HepG2 (cell line): ENCODE results near the gene ZNF19. TPM values are rescaled to one million over a fixed set of nuclear protein-coding genes. Genes with fewer than 3 reads are reported as not detected.

Source experiments
- BCL6 ChIP-seq: IDR thresholded peaks from 2 replicates; pipeline ENCODE4 v1.6.1; 2016; ENCODE audit warnings: missing genetic modification reagents, missing compliant biosample characterization
- HHEX ChIP-seq: IDR thresholded peaks from 2 replicates; pipeline ENCODE4 v1.6.1; 2016; ENCODE audit warnings: control low read depth
- HNF4G ChIP-seq, 2 experiments: sonication (generic) in 1 of 2; formaldehyde crosslinking in 1 of 2; IDR thresholded peaks; 2 replicates each; pipeline versions ENCODE4 v1.4.0 to v1.6.1; 2011 to 2020; ENCODE audit warnings: borderline replicate concordance in 2 of 2, low read depth in 2 of 2, mild to moderate bottlenecking in 2 of 2, low read length in 1 of 2, missing genetic modification reagents in 1 of 2, moderate library complexity in 1 of 2
- HNRNPUL1 ChIP-seq: fragments of 200-400 bp; formaldehyde crosslinking; IDR thresholded peaks from 2 replicates; pipeline ENCODE4 v1.6.1; 2017; ENCODE audit warnings: low read depth, mild to moderate bottlenecking, low read length, moderate library complexity
- HOXD1 ChIP-seq: sonication (generic); formaldehyde crosslinking; IDR thresholded peaks from 2 replicates; pipeline ENCODE4 v1.5.0; 2020; ENCODE audit warnings: missing genetic modification reagents
- NR3C1 ChIP-seq: sonication (generic); formaldehyde crosslinking; IDR thresholded peaks from 2 replicates; pipeline ENCODE4 v1.4.0; 2020; ENCODE audit warnings: missing genetic modification reagents
- YEATS2 ChIP-seq: sonication (generic); formaldehyde crosslinking; IDR thresholded peaks from 2 replicates; pipeline ENCODE4 v1.4.0; 2020; ENCODE audit warnings: missing genetic modification reagents, borderline replicate concordance
- ZMYM3 ChIP-seq: sonication (generic); formaldehyde crosslinking; IDR thresholded peaks from 2 replicates; pipeline ENCODE4 v1.5.1; 2020; ENCODE audit warnings: mild to moderate bottlenecking, missing genetic modification reagents
- ZNF136 ChIP-seq: sonication (generic); formaldehyde crosslinking; IDR thresholded peaks from 2 replicates; pipeline ENCODE4 v1.8.1; 2022; ENCODE audit warnings: low read depth, mild to moderate bottlenecking, moderate library complexity, missing genetic modification reagents
- ZNF160 ChIP-seq: sonication (generic); formaldehyde crosslinking; IDR thresholded peaks from 2 replicates; pipeline ENCODE4 v1.8.0; 2022; ENCODE audit warnings: mild to moderate bottlenecking, inconsistent platforms, missing genetic modification reagents
- ZNF263 ChIP-seq: sonication (generic); formaldehyde crosslinking; IDR thresholded peaks from 2 replicates; pipeline ENCODE4 v1.4.0; 2020; ENCODE audit warnings: missing genetic modification reagents
- ZNF350 ChIP-seq: sonication (generic); formaldehyde crosslinking; IDR thresholded peaks from 2 replicates; pipeline ENCODE4 v1.4.0; 2020; ENCODE audit warnings: mild to moderate bottlenecking, low read depth, missing genetic modification reagents, borderline replicate concordance
- polyA plus RNA-seq, 8 experiments: library from polyadenylated mRNA; depleted of rRNA in 3 of 8; stranded (reverse) in 7 of 8; unstranded in 1 of 8; fragments of >200 nt; fragmentation: Illumina TruSeq in 4 of 8; extraction: Trizol in 4 of 8; gene quantifications; 2 replicates each; pipeline versions ENCODE4 v1.2.1 to v1.2.3, GENCODE V29; 2011 to 2016; ENCODE audit warnings: low read depth in 4 of 8, missing spikeins in 1 of 8, mixed read lengths in 1 of 8; ENCODE audit not compliant: insufficient read depth in 1 of 8
- total RNA-seq, 5 experiments: library from RNA; depleted of rRNA; stranded (reverse); fragments of >200 nt; fragmentation: Illumina TruSeq; extraction: Trizol; gene quantifications; 2 replicates each; pipeline ENCODE4 v1.2.3, GENCODE V29; 2016; ENCODE audit warnings: low read depth in 1 of 5
- TF ChIP-seq, protein P1 (sequence below): sonication (generic); formaldehyde crosslinking; IDR thresholded peaks from 2 replicates; pipeline ENCODE4 v1.4.0; 2020; ENCODE audit warnings: mild to moderate bottlenecking, missing genetic modification reagents
- TF ChIP-seq, protein P2 (sequence below): sonication (generic); formaldehyde crosslinking; IDR thresholded peaks from 2 replicates; pipeline ENCODE4 v1.8.0; 2022; ENCODE audit warnings: mild to moderate bottlenecking, missing genetic modification reagents; ENCODE audit not compliant: insufficient replicate concordance
- TF ChIP-seq, protein P3 (sequence below): sonication (generic); formaldehyde crosslinking; IDR thresholded peaks from 2 replicates; pipeline ENCODE4 v1.4.0; 2020; ENCODE audit warnings: missing genetic modification reagents
- TF ChIP-seq, protein P4 (sequence below): sonication (generic); formaldehyde crosslinking; IDR thresholded peaks from 2 replicates; pipeline ENCODE4 v1.4.0; 2020; ENCODE audit warnings: missing genetic modification reagents
- TF ChIP-seq, protein P5 (sequence below): sonication (generic); formaldehyde crosslinking; IDR thresholded peaks from 2 replicates; pipeline ENCODE4 v1.8.0; 2022; ENCODE audit warnings: mild to moderate bottlenecking, missing genetic modification reagents
- TF ChIP-seq, protein P6 (sequence below): sonication (generic); formaldehyde crosslinking; IDR thresholded peaks from 2 replicates; pipeline ENCODE4 v1.8.1; 2023; ENCODE audit warnings: mild to moderate bottlenecking, moderate library complexity, missing genetic modification reagents

The ZNF19 gene
- total and polyA plus RNA-seq, 2 of the 13 experiments (the other 11 are each of a cell fraction or from before 2014, with no cell fraction given), result 3.2 to 5.8 TPM

DNA sequence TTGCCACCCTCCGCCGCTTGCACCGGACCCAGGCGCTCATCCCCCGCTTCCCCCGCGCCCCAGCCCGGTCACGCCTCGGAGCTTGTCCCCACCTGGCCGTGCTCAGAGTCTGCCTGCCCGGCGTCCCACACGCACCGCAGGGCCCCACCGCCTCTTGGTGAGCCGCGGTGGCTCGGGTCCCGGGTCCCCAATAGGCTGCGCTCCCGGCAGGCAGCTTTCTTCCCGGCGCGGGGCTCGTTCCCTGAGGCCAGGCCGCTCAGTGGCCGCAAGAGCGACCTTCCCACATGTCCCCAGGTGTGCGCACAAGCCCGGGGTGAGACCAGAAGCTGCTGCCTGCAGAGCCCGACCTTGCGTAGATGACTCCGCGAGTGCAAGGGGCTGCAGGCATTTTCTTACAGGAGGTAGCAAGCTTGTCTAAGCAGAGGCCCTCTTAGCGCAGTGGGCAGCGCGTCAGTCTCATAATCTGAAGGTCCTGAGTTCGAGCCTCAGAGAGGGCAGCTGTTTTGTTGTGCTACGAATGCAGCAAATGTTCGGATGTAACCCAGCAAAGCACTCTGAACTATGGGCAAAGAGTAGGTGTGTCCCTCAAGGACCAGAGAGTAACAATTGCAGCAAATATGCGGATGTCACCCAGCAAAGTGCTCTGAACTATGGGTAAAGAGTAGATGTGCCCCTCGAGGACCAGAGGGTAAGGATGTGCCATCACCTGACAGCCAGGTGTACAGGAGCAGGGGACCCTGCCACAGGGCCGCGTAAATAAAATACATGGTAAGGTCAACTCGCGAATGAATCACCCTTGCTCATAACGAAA is 62.9 kb downstream of the ZNF19 start (continued):
- peak; percentile 77; the same call in 1 of the 2 replicates for TF ChIP-seq YEATS2
- TF ChIP-seq HNF4G (IDR thresholded peaks at IDR 0.05; ENCODE audit: borderline replicate concordance, low read depth, low read length), result peak; percentile 71
- peak; percentile 91 for TF ChIP-seq HNF4G (CRISPR knock-in tag; IDR thresholded peaks at IDR 0.05; ENCODE audit: borderline replicate concordance, low read depth)
- TF ChIP-seq, protein P1, sequence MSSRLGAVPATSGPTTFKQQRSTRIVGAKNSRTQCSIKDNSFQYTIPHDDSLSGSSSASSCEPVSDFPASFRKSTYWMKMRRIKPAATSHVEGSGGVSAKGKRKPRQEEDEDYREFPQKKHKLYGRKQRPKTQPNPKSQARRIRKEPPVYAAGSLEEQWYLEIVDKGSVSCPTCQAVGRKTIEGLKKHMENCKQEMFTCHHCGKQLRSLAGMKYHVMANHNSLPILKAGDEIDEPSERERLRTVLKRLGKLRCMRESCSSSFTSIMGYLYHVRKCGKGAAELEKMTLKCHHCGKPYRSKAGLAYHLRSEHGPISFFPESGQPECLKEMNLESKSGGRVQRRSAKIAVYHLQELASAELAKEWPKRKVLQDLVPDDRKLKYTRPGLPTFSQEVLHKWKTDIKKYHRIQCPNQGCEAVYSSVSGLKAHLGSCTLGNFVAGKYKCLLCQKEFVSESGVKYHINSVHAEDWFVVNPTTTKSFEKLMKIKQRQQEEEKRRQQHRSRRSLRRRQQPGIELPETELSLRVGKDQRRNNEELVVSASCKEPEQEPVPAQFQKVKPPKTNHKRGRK (CRISPR knock-in tag), result no peak
- TF ChIP-seq, protein P2, sequence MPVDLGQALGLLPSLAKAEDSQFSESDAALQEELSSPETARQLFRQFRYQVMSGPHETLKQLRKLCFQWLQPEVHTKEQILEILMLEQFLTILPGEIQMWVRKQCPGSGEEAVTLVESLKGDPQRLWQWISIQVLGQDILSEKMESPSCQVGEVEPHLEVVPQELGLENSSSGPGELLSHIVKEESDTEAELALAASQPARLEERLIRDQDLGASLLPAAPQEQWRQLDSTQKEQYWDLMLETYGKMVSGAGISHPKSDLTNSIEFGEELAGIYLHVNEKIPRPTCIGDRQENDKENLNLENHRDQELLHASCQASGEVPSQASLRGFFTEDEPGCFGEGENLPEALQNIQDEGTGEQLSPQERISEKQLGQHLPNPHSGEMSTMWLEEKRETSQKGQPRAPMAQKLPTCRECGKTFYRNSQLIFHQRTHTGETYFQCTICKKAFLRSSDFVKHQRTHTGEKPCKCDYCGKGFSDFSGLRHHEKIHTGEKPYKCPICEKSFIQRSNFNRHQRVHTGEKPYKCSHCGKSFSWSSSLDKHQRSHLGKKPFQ, result peak; percentile 98
- TF ChIP-seq, protein P3, sequence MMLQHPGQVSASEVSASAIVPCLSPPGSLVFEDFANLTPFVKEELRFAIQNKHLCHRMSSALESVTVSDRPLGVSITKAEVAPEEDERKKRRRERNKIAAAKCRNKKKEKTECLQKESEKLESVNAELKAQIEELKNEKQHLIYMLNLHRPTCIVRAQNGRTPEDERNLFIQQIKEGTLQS (CRISPR knock-in tag), result peak; percentile 45; the same call in 1 of the 2 replicates
- TF ChIP-seq, protein P4, sequence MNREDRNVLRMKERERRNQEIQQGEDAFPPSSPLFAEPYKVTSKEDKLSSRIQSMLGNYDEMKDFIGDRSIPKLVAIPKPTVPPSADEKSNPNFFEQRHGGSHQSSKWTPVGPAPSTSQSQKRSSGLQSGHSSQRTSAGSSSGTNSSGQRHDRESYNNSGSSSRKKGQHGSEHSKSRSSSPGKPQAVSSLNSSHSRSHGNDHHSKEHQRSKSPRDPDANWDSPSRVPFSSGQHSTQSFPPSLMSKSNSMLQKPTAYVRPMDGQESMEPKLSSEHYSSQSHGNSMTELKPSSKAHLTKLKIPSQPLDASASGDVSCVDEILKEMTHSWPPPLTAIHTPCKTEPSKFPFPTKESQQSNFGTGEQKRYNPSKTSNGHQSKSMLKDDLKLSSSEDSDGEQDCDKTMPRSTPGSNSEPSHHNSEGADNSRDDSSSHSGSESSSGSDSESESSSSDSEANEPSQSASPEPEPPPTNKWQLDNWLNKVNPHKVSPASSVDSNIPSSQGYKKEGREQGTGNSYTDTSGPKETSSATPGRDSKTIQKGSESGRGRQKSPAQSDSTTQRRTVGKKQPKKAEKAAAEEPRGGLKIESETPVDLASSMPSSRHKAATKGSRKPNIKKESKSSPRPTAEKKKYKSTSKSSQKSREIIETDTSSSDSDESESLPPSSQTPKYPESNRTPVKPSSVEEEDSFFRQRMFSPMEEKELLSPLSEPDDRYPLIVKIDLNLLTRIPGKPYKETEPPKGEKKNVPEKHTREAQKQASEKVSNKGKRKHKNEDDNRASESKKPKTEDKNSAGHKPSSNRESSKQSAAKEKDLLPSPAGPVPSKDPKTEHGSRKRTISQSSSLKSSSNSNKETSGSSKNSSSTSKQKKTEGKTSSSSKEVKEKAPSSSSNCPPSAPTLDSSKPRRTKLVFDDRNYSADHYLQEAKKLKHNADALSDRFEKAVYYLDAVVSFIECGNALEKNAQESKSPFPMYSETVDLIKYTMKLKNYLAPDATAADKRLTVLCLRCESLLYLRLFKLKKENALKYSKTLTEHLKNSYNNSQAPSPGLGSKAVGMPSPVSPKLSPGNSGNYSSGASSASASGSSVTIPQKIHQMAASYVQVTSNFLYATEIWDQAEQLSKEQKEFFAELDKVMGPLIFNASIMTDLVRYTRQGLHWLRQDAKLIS (CRISPR knock-in tag), result no peak
- TF ChIP-seq, protein P5, sequence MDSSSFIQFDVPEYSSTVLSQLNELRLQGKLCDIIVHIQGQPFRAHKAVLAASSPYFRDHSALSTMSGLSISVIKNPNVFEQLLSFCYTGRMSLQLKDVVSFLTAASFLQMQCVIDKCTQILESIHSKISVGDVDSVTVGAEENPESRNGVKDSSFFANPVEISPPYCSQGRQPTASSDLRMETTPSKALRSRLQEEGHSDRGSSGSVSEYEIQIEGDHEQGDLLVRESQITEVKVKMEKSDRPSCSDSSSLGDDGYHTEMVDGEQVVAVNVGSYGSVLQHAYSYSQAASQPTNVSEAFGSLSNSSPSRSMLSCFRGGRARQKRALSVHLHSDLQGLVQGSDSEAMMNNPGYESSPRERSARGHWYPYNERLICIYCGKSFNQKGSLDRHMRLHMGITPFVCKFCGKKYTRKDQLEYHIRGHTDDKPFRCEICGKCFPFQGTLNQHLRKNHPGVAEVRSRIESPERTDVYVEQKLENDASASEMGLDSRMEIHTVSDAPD (CRISPR knock-in tag), result peak; percentile 59; the same call in 1 of the 2 replicates
- TF ChIP-seq HOXD1 (CRISPR knock-in tag), result no peak; the same call in none of the 2 replicates
- TF ChIP-seq NR3C1 (CRISPR knock-in tag), result no peak
- TF ChIP-seq ZNF136 (CRISPR knock-in tag), result peak; percentile 99
- peak; percentile 98 for TF ChIP-seq ZNF350
- TF ChIP-seq ZNF263, result peak; percentile 76
- peak; percentile 76; the same call in 1 of the 2 replicates for TF ChIP-seq ZNF160 (CRISPR knock-in tag)
- TF ChIP-seq HHEX (CRISPR knock-in tag), result 0 out of 2 replicates have a peak, but pooled peaks have one; percentile 5
- peak; percentile 82 for TF ChIP-seq BCL6 (CRISPR knock-in tag)
- TF ChIP-seq ZMYM3, result peak; percentile 98
- TF ChIP-seq, protein P6, sequence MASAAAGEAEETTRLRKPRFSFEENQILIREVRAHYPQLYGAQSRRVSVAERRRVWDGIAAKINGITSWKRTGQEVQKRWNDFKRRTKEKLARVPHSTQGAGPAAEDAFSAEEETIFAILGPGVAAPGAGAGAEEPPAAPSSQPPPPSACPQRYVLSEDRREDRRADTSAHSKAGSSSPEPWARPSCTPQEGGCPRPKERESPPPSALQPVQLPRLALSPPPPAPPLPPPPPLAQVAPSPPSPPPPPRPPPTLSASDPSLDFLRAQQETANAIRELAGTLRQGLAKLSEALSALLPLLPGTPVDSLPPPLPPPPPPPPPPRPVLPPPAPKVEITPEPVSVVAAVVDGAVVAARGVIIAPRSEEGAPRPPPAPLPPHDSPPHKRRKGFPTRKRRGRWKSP (CRISPR knock-in tag), result peak; percentile 93
- no peak for TF ChIP-seq HNRNPUL1
